Lower lobe of right lung (tissue), 2 donors: Measurements from ENCODE around the gene FYB1. TPM values are rescaled to one million over a fixed set of nuclear protein-coding genes. Genes with fewer than 3 reads are reported as not detected.

Experiments
- ATAC-seq, 2 donors: fragments of 200-7000 bp; cut with Tn5 transposase; one replicate each; pipeline ENCODE4 v1.9.1; 2020 to 2022; ENCODE audit warnings: mild to moderate bottlenecking in 2 of 2, moderate library complexity in 2 of 2
- DNase-seq: peaks from one replicate; pipeline ENCODE4 v3.0.0-alpha.2; 2020
- H3K27ac ChIP-seq: fragments of 200-600 bp; one replicate; pipeline ENCODE4 v1.8.0; 2022
- H3K27me3 ChIP-seq: fragments of 200-600 bp; one replicate; pipeline ENCODE4 v1.8.0; 2022; ENCODE audit warnings: low read depth
- H3K36me3 ChIP-seq: fragments of 200-600 bp; one replicate; pipeline ENCODE4 v1.8.0; 2022; ENCODE audit warnings: mild to moderate bottlenecking
- H3K4me1 ChIP-seq: fragments of 200-600 bp; one replicate; pipeline ENCODE4 v1.8.0; 2022
- H3K4me3 ChIP-seq: fragments of 200-600 bp; one replicate; pipeline ENCODE4 v1.8.0; 2022; ENCODE audit warnings: mild to moderate bottlenecking
- H3K9me3 ChIP-seq: fragments of 200-600 bp; one replicate; pipeline ENCODE4 v1.8.0; 2022
- intact Hi-C: fragments of 100-400 bp; cut with DNase I; formaldehyde crosslinking; loops from one replicate; pipeline ENCODE4 v1.11.0; 2022
- total RNA-seq: library from RNA; stranded (reverse); fragmentation: NEBNext Ultra II Directional; extraction: Animal tissue kit (Norgen Biotek cat#: 25700); gene quantifications from one replicate; pipeline ENCODE4 v1.2.1, GENCODE V29; 2021
- TF ChIP-seq, protein P1 (sequence below): fragments of 200-600 bp; IDR thresholded peaks from one replicate; pipeline ENCODE4 v1.8.0; 2022; ENCODE audit warnings: antibody characterized with exemption, mild to moderate bottlenecking
- donor health status: DM: no; HTN: yes; CAD: no; lungs with severe emphysema.

FYB1 gene
- total RNA-seq, 1 donor from 2014 or later, result 51.0 TPM

DNA sequence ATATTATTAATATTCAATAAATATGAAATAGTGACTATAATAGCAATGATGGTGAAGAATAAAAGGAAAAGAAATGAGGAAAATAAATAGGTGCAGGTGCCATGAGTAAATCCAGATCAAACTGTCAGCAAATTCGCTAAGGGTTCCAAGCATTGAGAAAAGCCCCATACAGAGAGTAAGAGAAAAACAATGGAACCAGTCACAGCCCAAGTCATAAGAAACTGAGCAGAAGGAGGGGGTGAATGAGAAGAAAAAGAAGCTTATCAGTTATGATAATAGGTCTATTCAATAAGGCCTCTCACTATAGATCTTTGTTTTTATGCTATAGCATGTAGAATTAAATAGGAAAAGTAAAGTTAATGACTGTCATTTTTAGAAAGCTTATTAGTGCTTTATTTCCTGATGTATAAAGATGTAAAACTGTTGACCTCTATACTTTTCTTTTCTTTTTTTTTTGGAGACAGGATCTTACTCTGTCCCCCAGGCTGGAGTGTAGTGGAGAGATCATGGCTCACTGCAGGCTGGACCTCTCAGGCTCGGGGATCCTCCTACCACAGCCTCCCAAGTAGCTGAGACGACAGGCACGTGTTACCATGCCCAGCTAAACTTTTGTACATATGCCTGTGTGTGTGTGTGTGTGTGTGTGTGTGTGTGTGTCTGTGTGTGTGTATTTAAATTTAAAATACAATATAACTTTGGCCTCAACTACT is 72.4 kb downstream of the FYB1 start:
- no peaks in the 10 kb centered on the region for H3K9me3 ChIP-seq
- H3K27ac ChIP-seq, result no peak overlapping the region
- no peaks in the 10 kb centered on the region for H3K27me3 ChIP-seq
- intact Hi-C loops, result no loop called here
- TF ChIP-seq, protein P1, sequence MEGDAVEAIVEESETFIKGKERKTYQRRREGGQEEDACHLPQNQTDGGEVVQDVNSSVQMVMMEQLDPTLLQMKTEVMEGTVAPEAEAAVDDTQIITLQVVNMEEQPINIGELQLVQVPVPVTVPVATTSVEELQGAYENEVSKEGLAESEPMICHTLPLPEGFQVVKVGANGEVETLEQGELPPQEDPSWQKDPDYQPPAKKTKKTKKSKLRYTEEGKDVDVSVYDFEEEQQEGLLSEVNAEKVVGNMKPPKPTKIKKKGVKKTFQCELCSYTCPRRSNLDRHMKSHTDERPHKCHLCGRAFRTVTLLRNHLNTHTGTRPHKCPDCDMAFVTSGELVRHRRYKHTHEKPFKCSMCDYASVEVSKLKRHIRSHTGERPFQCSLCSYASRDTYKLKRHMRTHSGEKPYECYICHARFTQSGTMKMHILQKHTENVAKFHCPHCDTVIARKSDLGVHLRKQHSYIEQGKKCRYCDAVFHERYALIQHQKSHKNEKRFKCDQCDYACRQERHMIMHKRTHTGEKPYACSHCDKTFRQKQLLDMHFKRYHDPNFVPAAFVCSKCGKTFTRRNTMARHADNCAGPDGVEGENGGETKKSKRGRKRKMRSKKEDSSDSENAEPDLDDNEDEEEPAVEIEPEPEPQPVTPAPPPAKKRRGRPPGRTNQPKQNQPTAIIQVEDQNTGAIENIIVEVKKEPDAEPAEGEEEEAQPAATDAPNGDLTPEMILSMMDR, result no peak
- no peaks in the 10 kb centered on the region for H3K36me3 ChIP-seq
- H3K4me1 ChIP-seq, result peaks cover 10% of the 10 kb centered on the region
- DNase-seq, result no peak
- H3K4me3 ChIP-seq, result no peak overlapping the region
- ATAC-seq, result no peak

DNA sequence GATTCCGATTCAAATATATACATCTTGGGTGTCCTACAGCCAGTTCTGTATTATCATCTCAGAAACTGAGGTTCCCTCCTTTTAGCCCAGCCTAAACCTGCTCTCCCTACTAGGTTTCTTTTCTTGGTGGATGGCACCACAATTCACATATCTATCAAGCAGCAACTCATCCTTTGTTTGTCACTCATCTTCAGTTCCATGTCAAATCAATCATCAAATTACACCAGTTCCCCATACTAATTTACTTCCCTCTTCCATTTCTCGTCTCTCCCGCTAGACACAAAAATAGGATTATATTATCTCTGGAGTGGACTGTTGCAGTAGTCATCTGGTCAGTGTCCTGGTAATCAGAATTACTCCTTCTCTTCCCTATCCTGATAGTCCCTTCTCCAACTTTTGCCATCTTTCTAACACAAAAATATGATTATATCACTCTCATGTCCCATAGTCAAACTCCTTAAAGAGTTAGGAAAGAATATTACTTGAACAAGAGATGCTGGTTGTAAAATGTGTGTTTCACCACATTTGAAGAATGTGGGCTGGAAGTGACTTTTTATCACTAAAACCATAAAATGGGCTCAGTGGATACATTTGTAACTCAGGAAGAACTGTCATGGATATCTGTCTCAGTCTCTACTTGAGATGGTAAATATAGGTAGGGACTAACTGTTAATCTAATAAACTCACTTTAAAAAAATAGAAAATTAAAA is 76.1 kb downstream of the FYB1 start:
- Histone ChIP-seq H3K4me1 (peaks cover 1% of the 10 kb centered on the region), H3K36me3 (peaks cover 5% of the 10 kb centered on the region), H3K4me3 (no peak overlapping the region), H3K27ac (no peak overlapping the region), H3K9me3 (no peaks in the 10 kb centered on the region), H3K27me3 (no peaks in the 10 kb centered on the region)
- intact Hi-C loops, result no loop called here
- no peak for ATAC-seq
- TF ChIP-seq, protein P1, result no peak
- no peak for DNase-seq

DNA sequence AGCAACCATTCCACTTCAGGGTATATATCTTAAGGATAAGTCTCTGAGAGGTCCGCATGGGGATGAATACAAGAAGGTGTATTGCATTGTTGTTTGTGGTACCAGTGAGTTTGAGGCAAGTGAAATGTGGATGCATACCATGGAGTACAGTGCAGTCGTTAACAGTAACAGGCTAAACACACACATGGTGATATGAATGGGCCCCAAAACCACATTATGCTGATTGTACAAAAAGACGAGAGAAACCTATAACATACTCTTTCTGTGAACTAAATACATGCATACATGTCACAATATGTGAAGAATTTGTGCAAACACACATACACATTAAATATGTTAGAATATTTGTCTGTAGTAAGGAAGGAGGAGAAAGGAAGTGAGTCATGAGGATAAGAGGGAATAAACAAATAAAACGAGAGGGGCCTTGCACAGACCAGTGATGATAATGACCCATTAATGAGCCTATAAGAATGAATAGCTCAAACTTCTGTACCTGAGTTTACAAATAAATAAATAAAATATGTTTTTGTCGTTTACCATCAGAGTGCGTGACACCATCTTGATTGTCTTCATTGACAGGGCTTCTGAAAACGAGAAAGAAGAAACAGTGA is 78.7 kb downstream of the FYB1 start:
- no peak for DNase-seq
- H3K27ac ChIP-seq, result no peak overlapping the region
- ATAC-seq, result no peak
- no peak overlapping the region for H3K4me3 ChIP-seq
- H3K9me3 ChIP-seq, result no peaks in the 10 kb centered on the region
- intact Hi-C loops, result no loop called here
- H3K27me3 ChIP-seq, result no peaks in the 10 kb centered on the region
- peaks cover 5% of the 10 kb centered on the region for H3K36me3 ChIP-seq
- H3K4me1 ChIP-seq, result no peaks in the 10 kb centered on the region
- TF ChIP-seq, protein P1, result no peak

DNA sequence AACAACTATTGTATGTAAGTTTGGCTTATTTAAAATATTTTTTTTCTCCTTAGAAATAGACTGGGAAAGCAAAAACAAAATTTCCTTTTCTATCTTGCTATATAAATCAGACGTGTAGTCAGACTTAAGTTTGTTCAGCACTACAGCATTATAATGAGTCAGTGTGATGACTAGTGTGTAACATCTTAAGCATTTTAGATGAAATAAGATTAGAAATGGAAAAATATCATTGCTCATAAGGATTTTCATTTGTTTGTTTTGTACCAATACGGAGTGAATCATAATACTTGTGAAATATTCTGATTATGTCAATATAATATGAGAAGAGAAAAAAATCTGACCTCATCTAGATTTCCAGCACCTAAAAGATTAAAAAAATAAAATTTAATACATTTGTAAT is 80.5 kb downstream of the FYB1 start:
- intact Hi-C loops, result no loop called here
- ATAC-seq (no peak), DNase-seq (no peak)
- Histone ChIP-seq H3K27me3 (no peaks in the 10 kb centered on the region), H3K4me1 (no peaks in the 10 kb centered on the region), H3K4me3 (no peak overlapping the region), H3K27ac (no peak overlapping the region), H3K36me3 (peaks cover 5% of the 10 kb centered on the region), H3K9me3 (no peaks in the 10 kb centered on the region)
- TF ChIP-seq, protein P1, result no peak

DNA sequence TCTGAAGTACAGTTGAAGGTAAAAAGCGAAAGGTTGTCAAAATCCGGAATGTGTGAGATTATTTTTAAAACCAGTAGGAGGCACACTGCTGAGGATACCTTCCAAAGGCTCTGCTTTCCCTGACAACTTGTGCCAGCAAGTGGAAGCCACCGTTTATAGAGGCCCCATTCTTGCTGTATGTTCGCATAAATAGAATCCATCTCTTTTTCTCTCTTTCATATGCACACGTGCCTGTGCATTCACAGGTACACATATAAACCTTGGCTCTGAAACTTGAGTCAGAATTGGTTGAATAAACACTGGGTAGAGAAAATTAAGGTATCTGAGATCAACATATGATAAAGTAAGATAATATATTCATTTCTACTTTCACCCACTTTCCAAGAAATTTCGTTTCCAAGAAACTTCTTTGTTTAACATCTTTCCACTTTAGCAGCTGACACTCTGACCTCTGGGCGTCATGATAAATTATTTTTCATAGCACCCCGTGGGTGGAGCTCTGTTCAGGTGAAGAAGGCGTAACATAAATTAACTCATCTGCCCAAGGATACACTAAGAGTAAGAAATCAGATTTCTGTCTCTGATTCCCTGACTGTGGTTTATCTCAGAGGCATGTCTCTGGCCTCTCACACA is 81.4 kb downstream of the FYB1 start:
- ATAC-seq, result no peak
- intact Hi-C loops, result no loop called here
- DNase-seq, result no peak
- H3K4me1 ChIP-seq, result no peaks in the 10 kb centered on the region
- TF ChIP-seq, protein P1, result no peak
- no peak overlapping the region for H3K27ac ChIP-seq
- H3K36me3 ChIP-seq, result peaks cover 5% of the 10 kb centered on the region
- H3K27me3 ChIP-seq, result no peaks in the 10 kb centered on the region
- no peaks in the 10 kb centered on the region for H3K9me3 ChIP-seq
- no peak overlapping the region for H3K4me3 ChIP-seq
